Activated CD8-positive, alpha-beta memory T cell treated with anti-CD3 and anti-CD28 coated beads for 4 hours (primary cell): ENCODE results near the gene IRGM.
"Not testable (repeated sequence)": the region's sequence is repeated elsewhere in the genome, so short reads cannot be mapped to it uniquely, and the experiment has no call there.

Experiments
- DNase-seq, 2 donors: peaks; one replicate each; pipeline ENCODE4 v3.0.0-alpha.2; 2020; ENCODE audit warnings: low read depth in 2 of 2

Gene IRGM, protein sequence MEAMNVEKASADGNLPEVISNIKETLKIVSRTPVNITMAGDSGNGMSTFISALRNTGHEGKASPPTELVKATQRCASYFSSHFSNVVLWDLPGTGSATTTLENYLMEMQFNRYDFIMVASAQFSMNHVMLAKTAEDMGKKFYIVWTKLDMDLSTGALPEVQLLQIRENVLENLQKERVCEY

DNA sequence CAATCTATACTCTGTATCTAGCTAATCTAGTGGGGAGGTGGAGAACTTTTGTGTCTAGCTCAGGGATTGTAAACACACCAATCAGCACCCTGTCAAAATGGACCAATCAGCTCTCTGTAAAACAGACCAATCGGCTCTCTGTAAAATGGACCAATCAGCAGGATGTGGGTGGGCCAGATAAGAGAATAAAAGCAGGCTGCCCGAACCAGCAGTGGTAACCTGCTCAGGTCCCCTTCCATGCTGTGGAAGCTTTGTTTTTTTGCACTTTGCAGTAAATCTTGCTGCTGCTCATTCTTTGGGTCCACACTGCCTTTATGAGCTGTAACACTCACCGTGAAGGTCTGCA, at the start of gene IRGM:
Gene IRGM (plus strand): TSS at position 214 of the 346 bp plus-strand sequence. CDS start 1,603 bp downstream, outside the sequence.
- DNase-seq = not testable (repeated sequence)

DNA sequence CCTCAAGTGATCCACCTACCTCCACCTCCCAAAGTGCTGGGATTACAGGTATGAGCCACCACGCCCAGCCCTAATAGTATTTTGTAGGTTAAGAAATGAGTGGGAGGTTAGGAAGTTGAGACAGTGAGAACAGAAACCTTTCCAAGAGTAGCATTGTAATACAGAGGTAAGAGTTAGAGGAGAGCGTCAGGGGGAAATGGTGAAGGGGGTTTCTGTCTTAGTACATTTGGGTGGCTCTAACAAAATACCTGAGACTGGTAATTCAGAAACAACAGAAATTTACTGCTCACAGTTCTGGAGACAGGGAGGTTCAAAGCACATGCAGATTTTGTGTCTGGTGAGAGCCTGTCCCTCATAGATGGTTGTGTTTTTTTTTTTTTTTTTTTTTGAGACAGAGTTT, 48.9 kb upstream of the IRGM start:
- DNase-seq = no peak

DNA sequence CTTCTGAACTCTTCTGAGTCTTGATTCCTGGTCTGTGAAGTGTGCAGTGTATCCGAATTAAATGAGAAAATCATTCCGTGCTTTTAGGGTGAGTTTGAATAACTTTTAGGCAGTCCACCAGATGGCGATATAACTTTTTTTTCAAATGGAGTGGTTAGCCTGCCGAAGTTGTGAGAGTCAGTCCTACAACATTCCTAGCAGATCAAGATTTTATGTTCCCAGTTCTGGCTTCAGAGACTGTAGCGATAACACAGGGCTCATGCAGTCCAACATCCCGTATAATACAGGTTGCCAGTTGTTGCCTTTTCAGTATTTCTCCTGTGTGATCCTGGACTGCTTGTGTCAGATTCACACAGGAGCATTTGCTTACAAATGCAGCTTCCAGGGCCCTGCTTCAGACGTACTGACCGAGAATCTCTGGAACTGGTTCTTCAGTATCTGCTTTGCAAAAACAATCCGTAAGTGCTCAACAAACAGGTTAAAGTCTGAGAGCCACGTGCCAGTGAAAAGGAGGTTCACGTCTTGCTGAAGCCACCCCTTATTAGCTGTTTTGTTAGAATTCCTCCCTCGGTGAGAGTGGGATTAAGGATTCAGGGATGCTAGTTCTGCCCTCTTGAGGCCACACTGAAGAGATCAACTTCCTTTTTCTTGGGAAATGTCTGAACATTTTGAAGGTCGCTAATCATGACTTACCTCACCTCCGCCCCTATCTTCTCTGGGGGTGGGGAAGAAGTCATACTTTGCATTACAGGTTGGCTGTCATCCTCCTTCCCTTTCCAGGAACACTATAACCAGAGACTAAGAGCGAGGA, 45.0 kb upstream of the IRGM start:
- no peak for DNase-seq

DNA sequence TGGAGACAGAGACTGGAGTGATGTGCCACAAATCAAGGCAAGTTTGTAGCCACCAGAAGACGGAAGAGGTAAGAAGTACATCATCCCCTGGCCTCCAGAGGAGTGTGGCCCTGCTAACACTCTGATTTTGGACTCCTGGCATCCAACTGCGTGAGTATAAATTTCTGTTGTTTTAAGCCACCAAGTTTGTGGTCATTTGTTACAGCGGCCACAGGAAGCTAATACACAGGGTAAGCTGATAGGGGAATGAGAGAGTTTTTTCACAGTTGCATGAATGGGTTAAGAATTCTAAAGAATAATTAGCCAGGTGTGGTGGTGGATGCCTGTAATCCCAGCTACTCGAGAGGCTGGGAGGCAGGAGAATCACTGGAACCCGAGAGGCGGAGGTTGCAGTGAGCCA, 41.9 kb upstream of the IRGM start:
- no peak for DNase-seq

DNA sequence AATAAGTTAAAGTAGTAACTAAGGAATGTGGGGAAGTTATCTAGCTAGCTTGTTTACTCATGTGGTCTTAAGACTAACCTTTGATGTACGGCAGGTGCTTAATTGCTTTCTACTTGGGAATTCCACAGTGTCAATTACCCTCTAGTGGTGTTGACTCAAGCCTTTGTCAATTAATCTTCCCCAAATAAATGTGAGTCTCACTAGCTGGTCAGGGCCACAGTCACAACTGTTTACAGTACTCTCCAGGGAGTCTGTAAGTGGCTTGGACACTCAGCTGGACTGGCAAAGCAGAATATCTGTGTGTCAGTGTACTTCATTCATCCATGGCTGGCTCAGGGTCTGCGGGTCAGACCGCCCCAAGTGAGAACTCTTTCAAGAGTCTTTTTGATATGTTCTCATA, 37.0 kb upstream of the IRGM start:
- no peak for DNase-seq

DNA sequence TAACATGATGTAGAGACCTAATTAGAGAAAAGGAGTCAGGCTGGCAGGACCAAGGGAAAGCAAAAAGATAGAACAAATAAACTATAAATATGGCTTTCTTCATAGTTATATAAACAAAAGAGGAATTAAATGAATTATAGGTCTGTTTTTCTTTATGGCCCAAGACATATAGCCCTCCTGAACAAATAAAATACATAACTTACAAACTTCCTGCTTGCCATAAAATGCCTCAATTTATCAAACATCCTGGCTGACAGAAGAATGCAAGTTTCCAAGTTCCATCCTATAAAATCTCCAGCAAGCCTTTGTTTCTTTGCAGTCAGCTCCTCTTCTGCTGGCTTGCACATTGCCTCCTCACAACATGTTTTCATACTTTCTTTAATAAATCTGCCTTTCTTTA, 31.3 kb upstream of the IRGM start:
- DNase-seq = no peak

DNA sequence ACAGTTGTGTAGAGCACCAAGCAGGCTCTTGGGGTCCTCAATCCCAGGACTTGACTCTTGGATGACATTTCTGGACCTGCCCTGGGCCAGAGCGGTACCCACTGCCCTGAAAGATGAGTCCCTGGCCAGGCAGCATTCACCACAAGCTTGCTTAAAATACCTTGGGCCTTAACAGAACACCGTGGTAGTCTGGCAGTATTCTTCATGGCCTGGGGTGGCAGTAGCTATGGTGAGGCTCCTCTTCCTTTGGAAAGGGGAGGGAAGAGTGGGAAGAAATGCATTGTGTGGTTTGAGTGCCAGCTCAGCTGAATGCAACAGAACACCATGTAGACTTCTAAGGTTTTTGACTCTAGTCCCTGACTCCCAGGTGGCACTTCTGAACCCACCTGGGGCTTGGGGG, 29.4 kb upstream of the IRGM start:
- no peak for DNase-seq

DNA sequence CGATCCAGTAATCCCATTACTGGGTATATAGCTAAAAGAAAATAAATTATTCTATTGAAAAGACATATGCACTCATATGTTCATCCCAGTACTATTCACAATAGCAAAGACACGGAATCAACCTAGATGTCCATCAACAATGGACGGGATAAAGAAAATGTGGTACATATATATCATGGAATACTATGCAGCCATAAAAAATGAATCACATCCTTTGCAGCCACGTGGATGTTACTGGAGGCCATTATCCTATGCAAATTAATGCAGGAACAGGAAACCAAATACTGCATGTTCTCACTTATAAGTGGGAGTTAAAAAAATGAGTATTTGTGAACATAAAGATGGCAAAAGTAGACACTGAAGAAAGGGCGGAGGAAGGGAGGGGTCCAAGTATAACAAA, 16.6 kb upstream of the IRGM start:
- no peak for DNase-seq

DNA sequence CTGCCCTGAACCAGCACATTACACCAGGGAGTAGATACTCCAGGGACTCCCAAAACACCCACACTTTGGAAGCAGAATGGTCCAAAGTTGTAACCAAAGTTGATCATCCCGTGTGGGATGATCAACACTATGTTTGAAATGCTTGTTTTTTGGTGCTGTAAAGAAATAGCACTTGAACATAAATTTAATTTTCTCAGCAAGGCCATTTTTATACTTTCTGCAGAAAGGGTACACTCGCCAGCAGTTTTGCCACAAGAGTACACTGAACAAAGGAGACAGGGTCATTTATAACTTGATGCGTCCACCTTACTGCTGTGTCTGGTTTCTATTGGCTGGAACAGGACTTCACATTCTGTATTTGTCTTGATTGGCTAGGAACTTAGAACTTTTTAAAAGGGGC, 14.5 kb upstream of the IRGM start:
- DNase-seq = not testable (repeated sequence)

DNA sequence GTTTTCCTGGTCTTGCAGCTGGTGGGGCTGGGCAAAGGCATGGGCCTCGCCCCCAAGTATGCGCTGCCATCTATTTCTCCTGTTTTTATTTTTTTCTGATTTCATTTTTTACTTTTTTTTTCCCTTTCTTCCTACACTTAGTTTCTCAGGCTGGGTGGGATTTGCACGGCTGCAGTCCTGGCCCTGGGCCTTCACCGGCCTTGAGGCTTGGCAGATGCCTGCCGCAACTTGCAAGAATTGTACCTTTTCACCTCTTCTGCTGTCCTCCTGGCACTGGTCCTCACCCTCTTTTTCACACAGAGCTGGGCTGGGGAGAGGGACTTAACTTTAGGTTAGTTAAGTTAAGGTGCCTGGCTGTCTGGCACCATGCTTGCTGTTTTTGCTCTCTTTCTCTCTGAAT, 10.3 kb upstream of the IRGM start:
- no peak for DNase-seq

DNA sequence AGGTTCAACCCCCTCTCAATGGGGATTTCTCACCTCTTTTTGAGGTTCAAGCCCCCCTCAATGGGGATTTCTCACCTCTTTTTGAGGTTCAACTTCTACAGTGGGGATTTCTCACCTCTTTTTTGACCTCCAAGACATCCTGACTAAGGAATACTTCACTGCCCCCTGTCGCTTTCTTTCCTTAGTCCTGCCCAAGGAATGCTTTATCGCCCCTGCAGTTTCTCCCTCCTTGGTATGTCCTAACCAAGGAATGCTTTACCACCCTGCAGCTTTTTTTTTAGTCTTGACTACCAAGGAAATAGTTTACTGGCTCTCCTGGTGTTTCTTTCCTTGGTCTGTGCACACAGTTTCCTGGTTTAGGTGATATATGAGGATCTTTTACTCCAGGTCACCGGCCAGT, 9.6 kb upstream of the IRGM start:
- DNase-seq = no peak

DNA sequence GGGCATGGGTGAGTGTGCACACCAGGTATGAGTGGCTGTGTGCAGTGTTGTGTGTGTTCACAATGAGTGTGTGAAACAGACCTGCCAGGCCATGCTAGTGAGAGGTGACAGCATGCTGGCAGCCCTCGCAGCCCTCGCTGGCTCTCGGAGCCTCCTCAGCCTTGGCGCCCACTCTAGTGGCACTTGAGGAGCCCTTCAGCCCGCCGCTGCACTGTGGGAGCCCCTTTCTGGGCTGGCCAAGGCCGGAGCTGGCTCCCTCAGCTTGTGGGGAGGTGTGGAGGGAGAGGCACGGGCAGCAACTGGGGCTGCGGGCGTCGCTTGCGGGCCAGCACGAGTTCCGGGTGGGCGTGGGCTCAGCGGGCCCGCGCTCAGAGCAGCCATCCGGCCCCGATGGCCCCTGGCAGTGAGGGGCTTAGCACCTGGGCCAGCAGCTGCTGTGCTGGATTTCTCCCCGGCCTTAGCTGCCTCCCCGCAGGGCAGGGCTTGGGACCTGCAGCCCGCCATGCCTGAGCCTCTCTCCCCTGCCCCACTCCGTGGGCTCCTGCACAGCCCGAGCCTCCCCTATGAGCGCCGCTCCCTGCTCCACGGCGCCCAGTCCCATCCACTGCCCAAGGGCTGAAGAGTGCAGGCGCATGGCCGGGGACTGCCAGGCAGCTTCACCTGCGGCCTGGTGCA, 999 bp upstream of the IRGM start:
- DNase-seq = not testable (repeated sequence)

DNA sequence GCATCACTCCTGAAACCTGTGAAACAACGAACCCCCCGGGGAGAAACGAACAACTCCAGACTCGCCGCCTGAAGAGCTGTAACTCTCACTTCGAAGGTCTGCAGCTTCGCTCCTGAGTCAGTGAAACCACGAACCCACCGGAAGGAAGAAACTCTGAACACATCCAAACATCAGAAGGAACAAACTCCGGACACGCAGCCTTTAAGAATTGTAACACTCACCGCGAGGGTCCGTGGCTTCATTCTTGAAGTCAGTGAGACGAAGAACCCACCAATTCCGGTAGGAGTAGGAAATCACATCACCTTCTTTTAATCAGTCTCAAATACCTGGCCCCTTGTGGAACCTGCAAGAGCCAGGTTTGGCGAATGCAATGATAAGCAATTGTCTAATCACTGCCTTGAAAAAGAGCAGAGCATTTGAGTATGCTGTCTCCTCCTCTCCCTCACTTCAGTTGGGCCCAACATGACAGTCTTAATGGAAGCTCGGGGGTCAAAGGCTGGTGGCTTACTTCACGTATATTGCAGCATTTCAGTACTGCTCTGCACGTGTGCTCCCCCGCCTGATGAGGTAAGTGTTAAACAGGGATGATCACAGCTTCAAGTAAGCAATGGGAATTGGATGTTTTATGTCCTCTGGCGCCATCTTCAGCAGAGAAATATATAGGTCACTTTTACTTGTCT, 473 bp downstream of the IRGM start:
- DNase-seq = peak; percentile 18 to 44

DNA sequence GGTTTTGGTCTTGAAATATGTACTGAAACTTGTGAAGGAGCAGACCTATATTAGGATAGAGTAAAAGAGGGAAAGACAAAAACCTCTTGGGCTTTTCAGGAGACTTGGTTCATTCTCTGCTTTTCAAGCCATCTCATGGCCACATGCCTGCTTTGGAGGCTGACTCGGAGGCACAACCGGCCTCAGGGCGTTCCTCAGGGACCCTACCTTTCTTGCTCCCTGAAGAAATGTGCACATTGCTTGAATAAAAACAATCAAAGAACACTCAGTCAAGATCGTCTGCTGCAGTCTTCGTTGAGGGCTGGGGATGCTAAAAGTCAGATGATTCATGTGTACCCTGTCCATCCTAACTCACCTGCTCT, 994 bp downstream of the IRGM start:
- DNase-seq = no peak

DNA sequence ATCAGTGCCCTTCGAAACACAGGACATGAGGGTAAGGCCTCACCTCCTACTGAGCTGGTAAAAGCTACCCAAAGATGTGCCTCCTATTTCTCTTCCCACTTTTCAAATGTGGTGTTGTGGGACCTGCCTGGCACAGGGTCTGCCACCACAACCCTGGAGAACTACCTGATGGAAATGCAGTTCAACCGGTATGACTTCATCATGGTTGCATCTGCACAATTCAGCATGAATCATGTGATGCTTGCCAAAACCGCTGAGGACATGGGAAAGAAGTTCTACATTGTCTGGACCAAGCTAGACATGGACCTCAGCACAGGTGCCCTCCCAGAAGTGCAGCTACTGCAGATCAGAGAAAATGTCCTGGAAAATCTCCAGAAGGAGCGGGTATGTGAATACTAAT, 1.9 kb downstream of the IRGM start:
- no peak for DNase-seq

DNA sequence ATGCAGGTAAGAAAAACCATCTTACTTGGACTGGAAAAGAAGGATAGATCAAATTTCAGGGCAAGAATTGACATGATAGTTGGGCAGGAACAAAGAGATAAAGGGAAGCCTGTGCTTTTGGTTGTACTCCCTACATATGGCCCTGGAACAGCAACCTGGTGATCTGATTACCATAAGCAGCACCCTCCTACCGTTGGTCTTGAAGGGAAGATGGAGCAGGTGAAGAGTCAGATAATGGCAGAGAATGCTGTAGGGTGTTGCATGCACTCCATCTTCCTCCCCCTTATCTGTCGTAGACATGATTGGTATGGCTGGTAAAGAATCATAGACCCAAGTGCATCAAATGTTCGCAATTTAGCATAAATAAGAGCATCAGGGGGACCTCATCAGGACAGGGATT, 4.7 kb downstream of the IRGM start:
- DNase-seq = no peak

DNA sequence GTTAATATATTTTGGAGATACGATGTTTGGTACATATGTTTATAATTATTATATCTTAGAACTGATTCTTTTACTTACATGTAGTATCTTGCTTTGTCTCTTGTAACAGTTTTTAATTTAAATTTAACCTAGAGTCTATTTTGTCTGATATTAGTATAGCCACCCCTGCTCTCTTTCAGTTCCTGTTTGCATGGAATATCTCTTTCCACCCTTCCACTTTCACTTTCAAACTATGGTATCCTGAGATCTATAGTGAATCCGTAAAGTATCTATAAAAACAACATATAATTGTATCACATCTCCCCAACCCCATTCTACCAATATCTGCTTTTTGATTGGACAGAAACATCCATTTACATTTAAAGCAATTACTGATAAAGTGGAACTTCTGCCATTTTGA, 7.2 kb downstream of the IRGM start:
- DNase-seq = no peak

DNA sequence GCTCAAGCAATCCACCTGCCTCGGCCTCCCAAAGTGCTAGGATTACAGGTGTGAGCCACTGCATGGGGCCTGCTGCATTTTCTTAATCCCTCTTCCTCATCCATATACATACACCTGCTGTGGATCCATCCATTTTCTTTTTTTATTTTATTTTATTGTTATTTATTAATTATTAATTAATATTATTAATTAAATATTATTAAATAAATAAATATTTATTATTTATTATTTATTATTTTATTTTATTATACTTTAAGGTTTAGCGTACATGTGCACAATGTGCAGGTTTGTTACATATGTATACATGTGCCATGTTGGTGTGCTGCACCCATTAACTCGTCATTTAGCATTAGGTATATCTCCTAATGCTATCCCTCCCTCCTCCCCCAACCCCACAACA, 10.4 kb downstream of the IRGM start:
- not testable (repeated sequence) for DNase-seq

DNA sequence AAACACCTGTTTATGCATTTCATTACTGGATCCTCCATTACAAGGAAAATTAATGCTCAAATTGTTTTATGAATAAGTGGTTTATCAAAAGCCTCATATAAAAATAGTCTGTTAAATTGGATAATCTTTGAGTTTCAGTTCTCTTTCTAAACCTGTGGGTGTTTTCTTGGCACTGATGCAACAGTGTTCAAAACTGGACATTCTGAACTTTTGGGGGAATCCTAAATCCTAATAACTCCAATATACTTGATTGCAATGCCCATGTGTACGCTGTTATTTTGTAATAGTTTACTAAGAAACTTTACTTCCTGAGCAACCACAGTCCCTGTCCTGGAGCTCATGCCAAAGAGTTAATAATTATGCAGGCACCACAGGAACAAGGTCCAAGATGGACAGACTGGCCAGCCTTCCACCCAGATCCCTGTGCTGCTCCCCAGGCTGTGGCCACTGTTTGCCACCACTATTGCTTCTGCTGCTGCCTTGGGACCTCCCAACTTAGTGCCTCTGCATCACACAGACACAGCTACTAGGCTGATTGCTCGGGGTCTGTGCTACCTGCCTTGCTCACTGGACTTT, 14.0 kb downstream of the IRGM start:
- no peak for DNase-seq

DNA sequence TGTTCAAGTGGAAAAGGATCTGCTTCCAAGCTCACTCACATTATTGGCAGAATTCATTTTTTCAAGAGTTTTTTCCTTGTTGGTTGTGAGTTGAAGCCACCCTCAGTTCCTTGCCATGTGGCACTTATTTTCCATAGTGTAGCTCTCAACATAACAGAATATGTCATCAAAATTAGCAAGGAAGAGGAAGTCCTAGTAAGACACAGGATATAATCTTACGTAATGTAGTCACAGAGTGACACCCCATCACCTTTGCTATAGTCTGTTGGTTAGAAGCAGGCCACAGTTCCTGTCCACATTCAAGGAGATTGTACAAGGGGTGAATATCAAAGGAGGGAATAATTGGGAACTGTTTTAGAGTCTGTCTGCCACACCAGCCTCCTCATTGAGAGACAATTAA, 15.7 kb downstream of the IRGM start:
- no peak for DNase-seq

DNA sequence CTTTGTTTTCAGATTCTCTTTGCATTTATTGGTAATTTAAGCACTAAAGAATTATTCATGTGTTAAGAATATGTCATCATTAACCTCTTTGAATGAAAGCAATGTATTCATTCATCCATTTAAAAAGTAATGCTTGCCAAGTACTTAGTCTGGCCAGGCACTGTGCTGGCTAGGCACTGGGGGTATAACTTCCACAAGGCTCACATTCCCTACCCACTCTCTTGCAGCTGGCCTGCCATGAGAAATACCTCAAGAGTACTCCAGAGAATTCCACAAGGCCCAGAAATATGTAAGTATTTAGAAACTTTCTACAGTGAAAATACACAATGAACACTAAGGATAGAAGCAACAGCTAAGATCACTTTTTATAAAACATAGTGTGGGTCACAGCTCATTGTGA, 33.0 kb downstream of the IRGM start:
- DNase-seq = no peak
